HCT116 (cell line): ENCODE measurements around the gene C10orf95. TPM values are rescaled to one million over a fixed set of nuclear protein-coding genes. Genes with fewer than 3 reads are reported as not detected.

ENCODE experiments used
- ATAC-seq: fragments of 200-7000 bp; cut with Tn5 transposase; 2 replicates; pipeline ENCODE4 v1.9.1; 2020; ENCODE audit warnings: mild to moderate bottlenecking, moderate library complexity
- BruUV-seq: library from RNA; stranded (reverse); fragments of 400-500 nt; replicated peaks from 2 replicates; lab custom pipeline; 2021; lab: Mats Ljungman, UMichigan
- CTCF ChIA-PET: fragments of 300-600 bp; sonication (Branson Sonifier 250); formaldehyde crosslinking; loops from one replicate; lab custom pipeline; 2021; ENCODE audit warnings: antibody characterized with exemption; lab: Charles Lee
- POLR2A ChIA-PET: fragments of 300-600, 350-600 bp; sonication (Branson Sonifier 250); formaldehyde crosslinking; loops from one replicate; lab custom pipeline; 2021; ENCODE audit warnings: antibody characterized with exemption; lab: Charles Lee
- RAD21 ChIA-PET, 2 experiments: fragments of 300-600 bp; sonication (Branson Sonifier 250); formaldehyde crosslinking; loops; one replicate each; lab custom pipeline; 2023; ENCODE audit warnings: low total read pairs in 2 of 2; ENCODE audit not compliant: uncharacterized antibody in 2 of 2, unreplicated experiment in 2 of 2, low non-redundant PET in 1 of 2; lab: Charles Lee
- DNase-seq: peaks from one replicate; pipeline ENCODE4 v3.0.0-alpha.2; 2010; ENCODE audit warnings: low read depth, low spot score
- H2AFZ ChIP-seq: fragments of 200-600 bp; shearing (Covaris generic), sonication (generic); 2 replicates; pipeline ENCODE4 v1.6.1; 2017; ENCODE audit warnings: low read depth, mixed run types, mixed read lengths, antibody characterized with exemption, low read length; ENCODE audit not compliant: poor library complexity, severe bottlenecking
- H3K27ac ChIP-seq: 2 replicates; pipeline ENCODE4 v1.5.1; 2012; ENCODE audit warnings: low read depth, low read length
- H3K27me3 ChIP-seq: fragments of 200-600 bp; sonication (generic); 2 replicates; pipeline ENCODE4 v1.6.1; 2016; ENCODE audit warnings: mixed run types, low read length, mixed read lengths; ENCODE audit not compliant: insufficient read depth
- H3K36me3 ChIP-seq, 2 experiments: fragments of 200-500 bp in 1 of 2; fragments of 200-600 bp in 1 of 2; sonication (Bioruptor generic) in 1 of 2; sonication (generic) in 1 of 2; 2 replicates each; pipeline versions ENCODE4 v1.5.1 to v1.6.1; 2014 to 2016; ENCODE audit warnings: low read length in 2 of 2, inconsistent platforms in 1 of 2, mixed read lengths in 1 of 2, mixed run types in 1 of 2; ENCODE audit not compliant: insufficient read depth in 2 of 2, control insufficient read depth in 1 of 2
- H3K4me1 ChIP-seq, 2 experiments: fragments of 200-600 bp in 1 of 2; sonication (generic) in 1 of 2; 2 replicates each; pipeline versions ENCODE4 v1.5.1 to v1.6.1; 2012 to 2017; ENCODE audit warnings: low read length in 2 of 2, inconsistent platforms in 1 of 2, mild to moderate bottlenecking in 1 of 2, mixed read lengths in 1 of 2, mixed run types in 1 of 2, moderate library complexity in 1 of 2; ENCODE audit not compliant: insufficient read depth in 2 of 2, control insufficient read depth in 1 of 2
- H3K4me2 ChIP-seq: fragments of 200-600 bp; sonication (generic); 2 replicates; pipeline ENCODE4 v1.6.1; 2017; ENCODE audit warnings: mixed run types, low read length, mixed read lengths
- H3K4me3 ChIP-seq, 2 experiments: fragments of 200-600 bp in 1 of 2; sonication (generic) in 1 of 2; replicated peaks in 1 of 2; 2 replicates each; pipeline ENCODE4 v1.5.1; 2011 to 2016; ENCODE audit warnings: low read length in 2 of 2, control low read depth in 1 of 2, low read depth in 1 of 2, mild to moderate bottlenecking in 1 of 2, mixed read lengths in 1 of 2, mixed run types in 1 of 2
- H3K79me2 ChIP-seq: fragments of 200-600 bp; sonication (generic); 2 replicates; pipeline ENCODE4 v1.6.1; 2017; ENCODE audit warnings: mild to moderate bottlenecking, mixed run types, low read length, moderate library complexity, mixed read lengths; ENCODE audit not compliant: insufficient read depth
- H3K9ac ChIP-seq: fragments of 200-600 bp; sonication (generic); 2 replicates; pipeline ENCODE4 v1.6.1; 2016; ENCODE audit warnings: low read length, mixed read lengths
- H3K9me2 ChIP-seq: fragments of 200-600 bp; sonication (generic), shearing (Covaris generic); 2 replicates; pipeline ENCODE4 v1.6.1; 2017; ENCODE audit warnings: mixed run types, mild to moderate bottlenecking, moderate library complexity; ENCODE audit not compliant: insufficient read depth
- H3K9me3 ChIP-seq, 2 experiments: fragments of 200-500 bp in 1 of 2; fragments of 200-600 bp in 1 of 2; sonication (Bioruptor generic) in 1 of 2; sonication (generic) in 1 of 2; 2 replicates each; pipeline ENCODE4 v1.6.1; 2014 to 2017; ENCODE audit warnings: low read length in 2 of 2, mixed read lengths in 2 of 2, inconsistent platforms in 1 of 2, low read depth in 1 of 2, mild to moderate bottlenecking in 1 of 2, mixed run types in 1 of 2, moderate library complexity in 1 of 2; ENCODE audit not compliant: control insufficient read depth in 1 of 2, insufficient read depth in 1 of 2
- H4K20me1 ChIP-seq: fragments of 200-600 bp; sonication (generic), shearing (Covaris generic); 2 replicates; pipeline ENCODE4 v1.6.1; 2017; ENCODE audit warnings: mixed run types, mild to moderate bottlenecking, moderate library complexity; ENCODE audit not compliant: insufficient read depth
- CBX3 ChIP-seq: IDR thresholded peaks from 2 replicates; pipeline ENCODE4 v1.6.1; 2012; ENCODE audit warnings: low read depth
- EGR1 ChIP-seq: IDR thresholded peaks from 2 replicates; pipeline ENCODE4 v1.6.1; 2012; ENCODE audit warnings: low read depth
- ELF1 ChIP-seq: IDR thresholded peaks from 2 replicates; pipeline ENCODE4 v1.6.1; 2012; ENCODE audit warnings: low read depth, borderline replicate concordance
- EZH2 ChIP-seq: fragments of 200-600 bp; sonication (generic); IDR thresholded peaks from 2 replicates; pipeline ENCODE4 v1.6.1; 2017; ENCODE audit warnings: antibody characterized with exemption, mixed run types
- EZH2phosphoT487 ChIP-seq: fragments of 200-600 bp; IDR thresholded peaks from 2 replicates; pipeline ENCODE4 v1.6.1; 2018; ENCODE audit warnings: antibody characterized with exemption, borderline replicate concordance
- FOSL1 ChIP-seq: IDR thresholded peaks from 2 replicates; pipeline ENCODE4 v1.6.1; 2012; ENCODE audit warnings: low read depth
- JUND ChIP-seq: IDR thresholded peaks from 2 replicates; pipeline ENCODE4 v1.6.1; 2012
- POLR2A ChIP-seq: IDR thresholded peaks from 2 replicates; pipeline ENCODE4 v1.7.0; 2011; ENCODE audit warnings: borderline replicate concordance; ENCODE audit not compliant: insufficient read depth, insufficient read length; ENCODE audit errors: extremely low read depth
- POLR2AphosphoS5 ChIP-seq: IDR thresholded peaks from 2 replicates; pipeline ENCODE4 v1.6.1; 2011; ENCODE audit warnings: mild to moderate bottlenecking, low read depth, low read length, moderate library complexity
- SIN3A ChIP-seq: IDR thresholded peaks from 2 replicates; pipeline ENCODE4 v1.6.1; 2012; ENCODE audit warnings: low read depth
- SRF ChIP-seq: IDR thresholded peaks from 2 replicates; pipeline ENCODE4 v1.6.1; 2012; ENCODE audit warnings: low read depth
- TCF7L2 ChIP-seq: IDR thresholded peaks from 2 replicates; pipeline ENCODE4 v1.7.0; 2011; ENCODE audit warnings: borderline replicate concordance, inconsistent platforms; ENCODE audit not compliant: insufficient read depth, insufficient read length; ENCODE audit errors: extremely low read depth
- ZFX ChIP-seq: fragments of 450-650 bp; IDR thresholded peaks from 2 replicates; pipeline ENCODE4 v1.6.1; 2017
- ZNF274 ChIP-seq: fragments of 200-500 bp; sonication (Bioruptor generic); IDR thresholded peaks from 2 replicates; pipeline ENCODE4 v1.6.1; 2014; ENCODE audit warnings: mild to moderate bottlenecking, low read depth, low read length, inconsistent platforms
- intact Hi-C: fragments of 100-400 bp; cut with micrococcal nuclease; formaldehyde crosslinking; loops from 2 replicates; pipeline ENCODE4 v1.10.0; 2022
- total RNA-seq: library from RNA; stranded (reverse); gene quantifications from one replicate; pipeline ENCODE4 v1.2.1, GENCODE V29; 2021; ENCODE audit not compliant: unreplicated experiment
- TF ChIP-seq, protein P1 (sequence below), 3 experiments: fragments of 200-600 bp in 1 of 3; sonication (generic) in 1 of 3; IDR thresholded peaks in 2 of 3; conservative IDR thresholded peaks in 1 of 3; 2 replicates each; pipeline ENCODE4 v1.5.1; 2012 to 2017; ENCODE audit warnings: low read depth in 2 of 3, low read length in 2 of 3, antibody characterized with exemption in 1 of 3, borderline replicate concordance in 1 of 3, control low read depth in 1 of 3, mild to moderate bottlenecking in 1 of 3, mixed read lengths in 1 of 3, mixed run types in 1 of 3, moderate library complexity in 1 of 3; ENCODE audit not compliant: insufficient read depth in 1 of 3
- TF ChIP-seq, protein P2 (sequence below): IDR thresholded peaks from 2 replicates; pipeline ENCODE4 v1.6.1; 2012
- TF ChIP-seq, protein P3 (sequence below): IDR thresholded peaks from 2 replicates; pipeline ENCODE4 v1.6.1; 2012; ENCODE audit warnings: low read depth
- TF ChIP-seq, protein P4 (sequence below): IDR thresholded peaks from 2 replicates; pipeline ENCODE4 v1.6.1; 2012

The C10orf95 gene
- total RNA-seq, 1 experiment from 2014 or later: 2.1 TPM

DNA sequence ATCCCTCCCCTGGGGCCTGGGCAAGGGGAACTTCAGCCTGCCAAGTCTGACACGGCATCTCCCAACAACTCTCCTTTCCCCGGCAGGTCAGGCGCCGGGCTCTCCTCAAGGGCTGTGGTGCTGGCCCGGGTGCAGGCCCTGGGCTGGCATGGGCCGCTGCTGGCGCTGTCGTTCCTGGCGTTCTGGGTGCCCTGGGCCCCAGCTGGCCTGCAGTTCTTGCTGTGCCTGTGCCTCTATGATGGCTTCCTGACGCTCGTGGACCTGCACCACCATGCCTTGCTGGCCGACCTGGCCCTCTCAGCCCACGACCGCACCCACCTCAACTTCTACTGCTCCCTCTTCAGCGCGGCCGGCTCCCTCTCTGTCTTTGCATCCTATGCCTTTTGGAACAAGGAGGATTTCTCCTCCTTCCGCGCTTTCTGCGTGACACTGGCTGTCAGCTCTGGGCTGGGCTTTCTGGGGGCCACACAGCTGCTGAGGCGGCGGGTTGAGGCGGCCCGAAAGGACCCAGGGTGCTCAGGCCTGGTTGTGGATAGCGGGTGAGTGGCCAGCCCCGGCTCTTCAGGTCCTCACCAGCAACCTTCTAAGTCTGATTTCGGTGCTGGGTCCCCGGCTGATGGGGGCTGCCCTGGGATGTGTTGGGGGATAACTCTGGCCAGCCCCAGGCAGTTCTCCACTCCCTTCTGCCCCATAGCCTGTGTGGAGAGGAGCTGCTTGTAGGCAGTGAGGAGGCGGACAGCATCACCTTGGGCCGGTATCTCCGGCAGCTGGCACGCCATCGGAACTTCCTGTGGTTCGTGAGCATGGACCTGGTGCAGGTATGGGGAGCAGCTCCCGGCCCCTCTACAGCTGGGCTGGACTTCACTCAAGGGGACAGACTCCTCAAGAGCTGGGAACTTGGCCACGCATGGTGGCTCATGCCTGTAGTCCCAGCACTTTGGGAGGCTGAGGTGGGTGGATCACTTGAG is 19.5 kb upstream of the C10orf95 start:
- BruUV-seq: no TSS peak
- no peak for ATAC-seq
- CTCF ChIA-PET: interaction anchor here (0.9 kb wide), 1 partner anchor 241 kb away, joined by 3 read pairs; no protein-coding TSS in a partner anchor

More for the DNA sequence above, 19.5 kb upstream of the C10orf95 start:
- POLR2A ChIA-PET: no interaction called here
- Histone ChIP-seq H3K27ac (no peak overlapping the region), H3K9ac (no peak overlapping the region), H4K20me1 (no peaks in the 10 kb centered on the region), H3K9me2 (no peaks in the 10 kb centered on the region), H3K4me3 (no peak overlapping the region), H3K4me2 (no peak overlapping the region), H3K4me1 (peaks cover 4 to 10% of the 10 kb centered on the region in 2 experiments; a peak in 2 of 4 replicates), H3K9me3 (no peaks in the 10 kb centered on the region), H3K27me3 (no peaks in the 10 kb centered on the region), H3K79me2 (0 out of 2 replicates have a peak, but pooled peaks cover under 1% of the 10 kb centered on the region), H2AFZ (no peak overlapping the region), H3K36me3 (peaks cover 2 to 15% of the 10 kb centered on the region in 2 experiments; a peak in 1 of 4 replicates)
- RAD21 ChIA-PET: no interaction called here
- DNase-seq: no peak
- intact Hi-C loops: no loop called here
- TF ChIP-seq JUND (no peak), SRF (no peak), CBX3 (no peak), EZH2 (no peak), EGR1 (no peak), ELF1 (no peak), POLR2AphosphoS5 (no peak), ZNF274 (no peak), TCF7L2 (no peak), EZH2phosphoT487 (no peak), SIN3A (no peak), FOSL1 (no peak), ZFX (no peak), POLR2A (no peak)
- TF ChIP-seq, protein P1, sequence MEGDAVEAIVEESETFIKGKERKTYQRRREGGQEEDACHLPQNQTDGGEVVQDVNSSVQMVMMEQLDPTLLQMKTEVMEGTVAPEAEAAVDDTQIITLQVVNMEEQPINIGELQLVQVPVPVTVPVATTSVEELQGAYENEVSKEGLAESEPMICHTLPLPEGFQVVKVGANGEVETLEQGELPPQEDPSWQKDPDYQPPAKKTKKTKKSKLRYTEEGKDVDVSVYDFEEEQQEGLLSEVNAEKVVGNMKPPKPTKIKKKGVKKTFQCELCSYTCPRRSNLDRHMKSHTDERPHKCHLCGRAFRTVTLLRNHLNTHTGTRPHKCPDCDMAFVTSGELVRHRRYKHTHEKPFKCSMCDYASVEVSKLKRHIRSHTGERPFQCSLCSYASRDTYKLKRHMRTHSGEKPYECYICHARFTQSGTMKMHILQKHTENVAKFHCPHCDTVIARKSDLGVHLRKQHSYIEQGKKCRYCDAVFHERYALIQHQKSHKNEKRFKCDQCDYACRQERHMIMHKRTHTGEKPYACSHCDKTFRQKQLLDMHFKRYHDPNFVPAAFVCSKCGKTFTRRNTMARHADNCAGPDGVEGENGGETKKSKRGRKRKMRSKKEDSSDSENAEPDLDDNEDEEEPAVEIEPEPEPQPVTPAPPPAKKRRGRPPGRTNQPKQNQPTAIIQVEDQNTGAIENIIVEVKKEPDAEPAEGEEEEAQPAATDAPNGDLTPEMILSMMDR (IDR thresholded peaks at IDR 0.05 in 2 of 3, conservative IDR thresholded peaks at IDR 0.05 in 1 of 3; ENCODE audit: borderline replicate concordance in 1 of 3, insufficient read depth in 1 of 3, low read depth in 2 of 3, low read length in 2 of 3): no peak
- TF ChIP-seq, protein P2, sequence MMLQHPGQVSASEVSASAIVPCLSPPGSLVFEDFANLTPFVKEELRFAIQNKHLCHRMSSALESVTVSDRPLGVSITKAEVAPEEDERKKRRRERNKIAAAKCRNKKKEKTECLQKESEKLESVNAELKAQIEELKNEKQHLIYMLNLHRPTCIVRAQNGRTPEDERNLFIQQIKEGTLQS: no peak
- TF ChIP-seq, protein P3, sequence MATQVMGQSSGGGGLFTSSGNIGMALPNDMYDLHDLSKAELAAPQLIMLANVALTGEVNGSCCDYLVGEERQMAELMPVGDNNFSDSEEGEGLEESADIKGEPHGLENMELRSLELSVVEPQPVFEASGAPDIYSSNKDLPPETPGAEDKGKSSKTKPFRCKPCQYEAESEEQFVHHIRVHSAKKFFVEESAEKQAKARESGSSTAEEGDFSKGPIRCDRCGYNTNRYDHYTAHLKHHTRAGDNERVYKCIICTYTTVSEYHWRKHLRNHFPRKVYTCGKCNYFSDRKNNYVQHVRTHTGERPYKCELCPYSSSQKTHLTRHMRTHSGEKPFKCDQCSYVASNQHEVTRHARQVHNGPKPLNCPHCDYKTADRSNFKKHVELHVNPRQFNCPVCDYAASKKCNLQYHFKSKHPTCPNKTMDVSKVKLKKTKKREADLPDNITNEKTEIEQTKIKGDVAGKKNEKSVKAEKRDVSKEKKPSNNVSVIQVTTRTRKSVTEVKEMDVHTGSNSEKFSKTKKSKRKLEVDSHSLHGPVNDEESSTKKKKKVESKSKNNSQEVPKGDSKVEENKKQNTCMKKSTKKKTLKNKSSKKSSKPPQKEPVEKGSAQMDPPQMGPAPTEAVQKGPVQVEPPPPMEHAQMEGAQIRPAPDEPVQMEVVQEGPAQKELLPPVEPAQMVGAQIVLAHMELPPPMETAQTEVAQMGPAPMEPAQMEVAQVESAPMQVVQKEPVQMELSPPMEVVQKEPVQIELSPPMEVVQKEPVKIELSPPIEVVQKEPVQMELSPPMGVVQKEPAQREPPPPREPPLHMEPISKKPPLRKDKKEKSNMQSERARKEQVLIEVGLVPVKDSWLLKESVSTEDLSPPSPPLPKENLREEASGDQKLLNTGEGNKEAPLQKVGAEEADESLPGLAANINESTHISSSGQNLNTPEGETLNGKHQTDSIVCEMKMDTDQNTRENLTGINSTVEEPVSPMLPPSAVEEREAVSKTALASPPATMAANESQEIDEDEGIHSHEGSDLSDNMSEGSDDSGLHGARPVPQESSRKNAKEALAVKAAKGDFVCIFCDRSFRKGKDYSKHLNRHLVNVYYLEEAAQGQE: no peak
- TF ChIP-seq, protein P4, sequence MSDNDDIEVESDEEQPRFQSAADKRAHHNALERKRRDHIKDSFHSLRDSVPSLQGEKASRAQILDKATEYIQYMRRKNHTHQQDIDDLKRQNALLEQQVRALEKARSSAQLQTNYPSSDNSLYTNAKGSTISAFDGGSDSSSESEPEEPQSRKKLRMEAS: no peak
